HepG2 (cell line): Measurements from ENCODE around the gene GNG4. TPM values are rescaled to one million over a fixed set of nuclear protein-coding genes. Genes with fewer than 3 reads are reported as not detected.

Experiments used
- ASH2L ChIP-seq: fragments of 300-600, 200-600 bp; sonication (generic); IDR thresholded peaks from 2 replicates; pipeline ENCODE4 v1.7.0; 2017; ENCODE audit warnings: low read depth, mild to moderate bottlenecking, moderate library complexity, mixed read lengths, low read length; ENCODE audit not compliant: insufficient read length
- CC2D1A ChIP-seq: sonication (generic); formaldehyde crosslinking; IDR thresholded peaks from 2 replicates; pipeline ENCODE4 v1.8.1; 2023; ENCODE audit warnings: mild to moderate bottlenecking, missing genetic modification reagents
- DBP ChIP-seq: sonication (generic); formaldehyde crosslinking; IDR thresholded peaks from 2 replicates; pipeline ENCODE4 v1.4.0; 2020; ENCODE audit warnings: missing genetic modification reagents; ENCODE audit errors: not compliant biosample characterization
- HHEX ChIP-seq: IDR thresholded peaks from 2 replicates; pipeline ENCODE4 v1.6.1; 2016; ENCODE audit warnings: control low read depth
- MAF1 ChIP-seq: sonication (generic); formaldehyde crosslinking; IDR thresholded peaks from 2 replicates; pipeline ENCODE4 v1.5.0; 2020; ENCODE audit warnings: missing genetic modification reagents, borderline replicate concordance
- MXI1 ChIP-seq: IDR thresholded peaks from 3 replicates; pipeline ENCODE4 v1.6.1; 2012; ENCODE audit warnings: low read depth, low read length, inconsistent platforms, borderline replicate concordance
- TEAD3 ChIP-seq: optimal IDR thresholded peaks from 2 replicates; pipeline ENCODE3; 2016; ENCODE audit warnings: borderline replicate concordance
- THAP11 ChIP-seq: IDR thresholded peaks from 2 replicates; pipeline ENCODE4 v1.6.1; 2016; ENCODE audit warnings: missing biosample characterization, missing genetic modification reagents
- ZBTB10 ChIP-seq: sonication (generic); formaldehyde crosslinking; IDR thresholded peaks from 2 replicates; pipeline ENCODE4 v1.4.0; 2020; ENCODE audit warnings: missing genetic modification reagents, borderline replicate concordance
- ZNF143 ChIP-seq: sonication (generic); formaldehyde crosslinking; IDR thresholded peaks from 2 replicates; pipeline ENCODE4 v1.4.0; 2020; ENCODE audit warnings: missing genetic modification reagents
- ZNF232 ChIP-seq: sonication (generic); formaldehyde crosslinking; IDR thresholded peaks from 2 replicates; pipeline ENCODE4 v1.4.0; 2020; ENCODE audit warnings: missing genetic modification reagents, borderline replicate concordance
- ZNF562 ChIP-seq: sonication (generic); formaldehyde crosslinking; IDR thresholded peaks from 2 replicates; pipeline ENCODE4 v1.8.0; 2022; ENCODE audit warnings: missing genetic modification reagents, borderline replicate concordance
- ZNF605 ChIP-seq: sonication (generic); formaldehyde crosslinking; IDR thresholded peaks from 2 replicates; pipeline ENCODE4 v1.8.0; 2022; ENCODE audit warnings: mild to moderate bottlenecking, missing genetic modification reagents
- ZNF850 ChIP-seq: sonication (generic); formaldehyde crosslinking; conservative IDR thresholded peaks from 2 replicates; pipeline ENCODE4 v1.9.0; 2021; ENCODE audit warnings: mild to moderate bottlenecking, missing genetic modification reagents
- polyA plus RNA-seq, 8 experiments: library from polyadenylated mRNA; depleted of rRNA in 3 of 8; stranded (reverse) in 7 of 8; unstranded in 1 of 8; fragments of >200 nt; fragmentation: Illumina TruSeq in 4 of 8; extraction: Trizol in 4 of 8; gene quantifications; 2 replicates each; pipeline versions ENCODE4 v1.2.1 to v1.2.3, GENCODE V29; 2011 to 2016; ENCODE audit warnings: low read depth in 4 of 8, missing spikeins in 1 of 8, mixed read lengths in 1 of 8; ENCODE audit not compliant: insufficient read depth in 1 of 8
- total RNA-seq, 5 experiments: library from RNA; depleted of rRNA; stranded (reverse); fragments of >200 nt; fragmentation: Illumina TruSeq; extraction: Trizol; gene quantifications; 2 replicates each; pipeline ENCODE4 v1.2.3, GENCODE V29; 2016; ENCODE audit warnings: low read depth in 1 of 5
- TF ChIP-seq, protein P1 (sequence below): sonication (generic); formaldehyde crosslinking; IDR thresholded peaks from 2 replicates; pipeline ENCODE4 v1.5.0; 2020; ENCODE audit warnings: mild to moderate bottlenecking, missing genetic modification reagents, borderline replicate concordance
- TF ChIP-seq, protein P2 (sequence below): IDR thresholded peaks from 2 replicates; pipeline ENCODE4 v1.6.1; 2018; ENCODE audit warnings: missing genetic modification reagents, mild to moderate bottlenecking, missing compliant biosample characterization

GNG4 gene
- total and polyA plus RNA-seq, 2 of the 13 experiments (the other 11 are each of a cell fraction or from before 2014, with no cell fraction given), result 27.1 to 69.5 TPM

- TF ChIP-seq ZNF143 (CRISPR knock-in tag) (0 out of 2 replicates have a peak, but pooled peaks have one; percentile 9), MAF1 (CRISPR knock-in tag) (no peak), ASH2L (peak; percentile 90), HHEX (CRISPR knock-in tag) (peak; percentile 68; the same call in 1 of the 2 replicates), ZNF850 (no peak), THAP11 (CRISPR knock-in tag) (no peak), CC2D1A (CRISPR knock-in tag) (no peak), ZNF605 (CRISPR knock-in tag) (peak; percentile 3; the same call in 1 of the 2 replicates), ZNF562 (CRISPR knock-in tag) (no peak), ZBTB10 (CRISPR knock-in tag) (peak; percentile 15; the same call in 1 of the 2 replicates), DBP (CRISPR knock-in tag) (no peak), MXI1 (no peak), ZNF232 (CRISPR knock-in tag) (0 out of 2 replicates have a peak, but pooled peaks have one; percentile 8), TEAD3 (CRISPR knock-in tag) (no peak)
- TF ChIP-seq, protein P1, sequence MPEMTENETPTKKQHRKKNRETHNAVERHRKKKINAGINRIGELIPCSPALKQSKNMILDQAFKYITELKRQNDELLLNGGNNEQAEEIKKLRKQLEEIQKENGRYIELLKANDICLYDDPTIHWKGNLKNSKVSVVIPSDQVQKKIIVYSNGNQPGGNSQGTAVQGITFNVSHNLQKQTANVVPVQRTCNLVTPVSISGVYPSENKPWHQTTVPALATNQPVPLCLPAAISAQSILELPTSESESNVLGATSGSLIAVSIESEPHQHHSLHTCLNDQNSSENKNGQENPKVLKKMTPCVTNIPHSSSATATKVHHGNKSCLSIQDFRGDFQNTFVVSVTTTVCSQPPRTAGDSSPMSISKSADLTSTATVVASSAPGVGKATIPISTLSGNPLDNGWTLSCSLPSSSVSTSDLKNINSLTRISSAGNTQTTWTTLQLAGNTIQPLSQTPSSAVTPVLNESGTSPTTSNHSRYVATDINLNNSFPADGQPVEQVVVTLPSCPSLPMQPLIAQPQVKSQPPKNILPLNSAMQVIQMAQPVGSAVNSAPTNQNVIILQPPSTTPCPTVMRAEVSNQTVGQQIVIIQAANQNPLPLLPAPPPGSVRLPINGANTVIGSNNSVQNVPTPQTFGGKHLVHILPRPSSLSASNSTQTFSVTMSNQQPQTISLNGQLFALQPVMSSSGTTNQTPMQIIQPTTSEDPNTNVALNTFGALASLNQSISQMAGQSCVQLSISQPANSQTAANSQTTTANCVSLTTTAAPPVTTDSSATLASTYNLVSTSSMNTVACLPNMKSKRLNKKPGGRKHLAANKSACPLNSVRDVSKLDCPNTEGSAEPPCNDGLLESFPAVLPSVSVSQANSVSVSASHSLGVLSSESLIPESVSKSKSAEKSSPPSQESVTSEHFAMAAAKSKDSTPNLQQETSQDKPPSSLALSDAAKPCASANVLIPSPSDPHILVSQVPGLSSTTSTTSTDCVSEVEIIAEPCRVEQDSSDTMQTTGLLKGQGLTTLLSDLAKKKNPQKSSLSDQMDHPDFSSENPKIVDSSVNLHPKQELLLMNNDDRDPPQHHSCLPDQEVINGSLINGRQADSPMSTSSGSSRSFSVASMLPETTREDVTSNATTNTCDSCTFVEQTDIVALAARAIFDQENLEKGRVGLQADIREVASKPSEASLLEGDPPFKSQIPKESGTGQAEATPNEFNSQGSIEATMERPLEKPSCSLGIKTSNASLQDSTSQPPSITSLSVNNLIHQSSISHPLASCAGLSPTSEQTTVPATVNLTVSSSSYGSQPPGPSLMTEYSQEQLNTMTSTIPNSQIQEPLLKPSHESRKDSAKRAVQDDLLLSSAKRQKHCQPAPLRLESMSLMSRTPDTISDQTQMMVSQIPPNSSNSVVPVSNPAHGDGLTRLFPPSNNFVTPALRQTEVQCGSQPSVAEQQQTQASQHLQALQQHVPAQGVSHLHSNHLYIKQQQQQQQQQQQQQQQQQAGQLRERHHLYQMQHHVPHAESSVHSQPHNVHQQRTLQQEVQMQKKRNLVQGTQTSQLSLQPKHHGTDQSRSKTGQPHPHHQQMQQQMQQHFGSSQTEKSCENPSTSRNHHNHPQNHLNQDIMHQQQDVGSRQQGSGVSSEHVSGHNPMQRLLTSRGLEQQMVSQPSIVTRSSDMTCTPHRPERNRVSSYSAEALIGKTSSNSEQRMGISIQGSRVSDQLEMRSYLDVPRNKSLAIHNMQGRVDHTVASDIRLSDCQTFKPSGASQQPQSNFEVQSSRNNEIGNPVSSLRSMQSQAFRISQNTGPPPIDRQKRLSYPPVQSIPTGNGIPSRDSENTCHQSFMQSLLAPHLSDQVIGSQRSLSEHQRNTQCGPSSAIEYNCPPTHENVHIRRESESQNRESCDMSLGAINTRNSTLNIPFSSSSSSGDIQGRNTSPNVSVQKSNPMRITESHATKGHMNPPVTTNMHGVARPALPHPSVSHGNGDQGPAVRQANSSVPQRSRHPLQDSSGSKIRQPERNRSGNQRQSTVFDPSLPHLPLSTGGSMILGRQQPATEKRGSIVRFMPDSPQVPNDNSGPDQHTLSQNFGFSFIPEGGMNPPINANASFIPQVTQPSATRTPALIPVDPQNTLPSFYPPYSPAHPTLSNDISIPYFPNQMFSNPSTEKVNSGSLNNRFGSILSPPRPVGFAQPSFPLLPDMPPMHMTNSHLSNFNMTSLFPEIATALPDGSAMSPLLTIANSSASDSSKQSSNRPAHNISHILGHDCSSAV, result no peak
- TF ChIP-seq, protein P2, sequence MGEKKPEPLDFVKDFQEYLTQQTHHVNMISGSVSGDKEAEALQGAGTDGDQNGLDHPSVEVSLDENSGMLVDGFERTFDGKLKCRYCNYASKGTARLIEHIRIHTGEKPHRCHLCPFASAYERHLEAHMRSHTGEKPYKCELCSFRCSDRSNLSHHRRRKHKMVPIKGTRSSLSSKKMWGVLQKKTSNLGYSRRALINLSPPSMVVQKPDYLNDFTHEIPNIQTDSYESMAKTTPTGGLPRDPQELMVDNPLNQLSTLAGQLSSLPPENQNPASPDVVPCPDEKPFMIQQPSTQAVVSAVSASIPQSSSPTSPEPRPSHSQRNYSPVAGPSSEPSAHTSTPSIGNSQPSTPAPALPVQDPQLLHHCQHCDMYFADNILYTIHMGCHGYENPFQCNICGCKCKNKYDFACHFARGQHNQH (CRISPR knock-in tag), result peak; percentile 9; the same call in 1 of the 2 replicates
Measured at GRCh38 chr1:235651170-235651806, 1.7 kb upstream of the GNG4 start (continued).
